Measurements from ENCODE around the gene ANKHD1. TPM values are rescaled to one million over a fixed set of nuclear protein-coding genes. Genes with fewer than 3 reads are reported as not detected.
A peak's percentile ranks its signal among the peaks of the same experiment; 100 is the strongest.

ANKHD1 gene
- total and polyA plus RNA-seq, 2 of the 8 experiments (the other 6 are each of a cell fraction or from before 2014, with no cell fraction given) = 69.9 to 108 TPM

GRCh38 chr5:140553657-140554056, 152.0 kb downstream of the ANKHD1 start:
- Histone ChIP-seq H3K27ac (ENCODE audit: low read depth, low read length) (no peak overlapping the region), H4K8ac (ENCODE audit: extremely low read depth, insufficient read depth, low read length) (no peak overlapping the region), H4K20me1 (replicated peaks in 1 of 2; ENCODE audit: control insufficient read depth in 1 of 2, insufficient read depth in 2 of 2, low read length in 2 of 2) (peaks cover 0 to 8% of the 10 kb centered on the region in 2 experiments), H3K18ac (ENCODE audit: extremely low read depth, low read length) (no peak overlapping the region), H3K4ac (replicated peaks; ENCODE audit: insufficient read length, low read depth, low read length) (no peak overlapping the region), H3K4me2 (ENCODE audit: insufficient read depth in 1 of 2, low read depth in 2 of 2, low read length in 2 of 2) (no peak overlapping the region), H2BK12ac (ENCODE audit: low read depth, low read length) (no peak overlapping the region), H3K14ac (ENCODE audit: insufficient read length) (no peak overlapping the region), H2BK5ac (ENCODE audit: low read depth, low read length) (no peak overlapping the region), H2BK20ac (ENCODE audit: low read length) (no peak overlapping the region), H3K4me3 (ENCODE audit: extremely low read depth in 1 of 4, insufficient read depth in 2 of 4, low read depth in 3 of 4, low read length in 4 of 4) (no peak overlapping the region), H3K27me3 (replicated peaks in 1 of 4; ENCODE audit: control insufficient read depth in 3 of 4, extremely low read depth in 1 of 4, insufficient read depth in 3 of 4, low read length in 3 of 4) (no peaks in the 10 kb centered on the region), H3K9ac (replicated peaks in 1 of 4; ENCODE audit: extremely low read depth in 1 of 4, low read depth in 3 of 4, low read length in 3 of 4) (no peak overlapping the region), H2AK5ac (ENCODE audit: low read depth, low read length) (no peak overlapping the region), H3K79me2 (ENCODE audit: control insufficient read depth in 1 of 2, insufficient read depth in 2 of 2, low read length in 2 of 2) (peaks cover 9 to 39% of the 10 kb centered on the region in 2 experiments; a peak in 3 of 4 replicates), H3K4me1 (replicated peaks in 1 of 4; ENCODE audit: control insufficient read depth in 3 of 4, insufficient read depth in 4 of 4, low read length in 3 of 4) (peaks cover 0 to 11% (median 5%) of the 10 kb centered on the region in 4 experiments; a peak in 4 of 7 replicates), H3K23ac (ENCODE audit: insufficient read length) (no peak overlapping the region), H3K79me1 (ENCODE audit: low read depth, low read length) (peaks cover 5% of the 10 kb centered on the region), H4K5ac (ENCODE audit: insufficient read length, low read depth, low read length) (no peak overlapping the region), H2AFZ (ENCODE audit: low read length) (no peak overlapping the region), H3K36me3 (ENCODE audit: control insufficient read depth in 2 of 4, insufficient read depth in 4 of 4, low read length in 3 of 4) (peaks cover 11 to 32% (median 25%) of the 10 kb centered on the region in 4 experiments), H2BK15ac (ENCODE audit: low read length) (no peak overlapping the region), H3K23me2 (ENCODE audit: low read depth, low read length) (peaks cover 7% of the 10 kb centered on the region; the same call in 1 of the 2 replicates), H3K9me3 (ENCODE audit: insufficient read depth in 2 of 2, low read depth in 1 of 2, low read length in 1 of 2) (no peaks in the 10 kb centered on the region), H2BK120ac (replicated peaks; ENCODE audit: low read depth, low read length) (no peak overlapping the region), H4K91ac (replicated peaks; ENCODE audit: insufficient read length, low read length) (no peak overlapping the region), H3K56ac (replicated peaks; ENCODE audit: insufficient read length, low read depth, low read length) (no peak overlapping the region)
- ChIA-PET POLR2A (ENCODE audit: partially characterized antibody) (interaction anchor here (0.6 to 14.4 kb wide), 4 partner anchors 6 to 190 kb away, joined by 3 to 191 read pairs (median 50); partner anchors contain the start of genes APBB3, IK, NDUFA2 and SLC35A4), CTCF (ENCODE audit: partially characterized antibody) (interaction anchor here (0.6 to 1.3 kb wide), 3 partner anchors 167 to 321 kb away, joined by 3 to 5 read pairs (median 4); no protein-coding TSS in a partner anchor)
- FAIRE-seq = no peak
- no peak for TF ChIP-seq MAFK (IDR thresholded peaks at IDR 0.05; ENCODE audit: low read depth, low read length)
- peak; percentile 9 to 30; a peak in 2 of 3 replicates for TF ChIP-seq POLR2A (IDR thresholded peaks at IDR 0.05; ENCODE audit: control extremely low read depth in 1 of 2, low read depth in 2 of 2, low read length in 2 of 2)
- WGBS, 2 experiments (ENCODE audit: extremely low coverage in 1 of 2, insufficient coverage in 1 of 2, insufficient read length in 1 of 2, insufficient replicate concordance in 2 of 2, low coverage in 1 of 2, low lambda C conversion rate in 2 of 2, missing lambda C conversion rate in 1 of 2) = 88% methylated on average over 2 of the region's 2 CpGs; no CpG with 5 or more reads in 1 of the 2 experiments
- DNase-seq (ENCODE audit: low read depth in 1 of 2, low spot score in 2 of 2) = no peak

All from H1 (cell line).